Activated CD4-positive, alpha-beta T cell treated with anti-CD3 and anti-CD28 coated beads, Interleukin-2, amount 50 U/mL, for 48 hours (primary cell): ENCODE measurements around the gene CAMKV.
A peak's percentile ranks its signal among the peaks of the same experiment; 100 is the strongest.
"Not testable (repeated sequence)": the region's sequence is repeated elsewhere in the genome, so short reads cannot be mapped to it uniquely, and the experiment has no call there.

Experiments
- DNase-seq, 2 experiments: peaks; one replicate each; pipeline ENCODE4 v3.0.0-alpha.2; 2020

Gene CAMKV

DNA sequence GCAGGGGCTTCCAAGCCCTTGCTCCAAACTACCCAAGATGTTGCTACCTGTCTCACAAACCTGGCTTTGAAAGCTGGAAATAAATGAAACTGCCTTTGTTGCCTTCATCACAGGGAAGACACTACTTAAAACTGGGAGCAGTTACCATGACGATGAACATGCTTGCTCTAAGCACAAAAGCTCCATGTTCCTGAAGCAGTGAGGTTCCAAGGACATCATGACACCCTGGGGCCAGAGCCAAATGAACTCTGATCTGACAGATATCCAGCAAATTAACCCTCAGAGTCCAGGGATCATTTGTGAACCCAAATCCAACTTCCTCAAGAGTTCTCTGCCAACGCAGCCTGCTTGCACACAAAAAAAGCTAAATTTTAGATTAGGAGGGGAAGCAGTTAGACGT, 24.0 kb downstream of the CAMKV start:
- DNase-seq = no peak

DNA sequence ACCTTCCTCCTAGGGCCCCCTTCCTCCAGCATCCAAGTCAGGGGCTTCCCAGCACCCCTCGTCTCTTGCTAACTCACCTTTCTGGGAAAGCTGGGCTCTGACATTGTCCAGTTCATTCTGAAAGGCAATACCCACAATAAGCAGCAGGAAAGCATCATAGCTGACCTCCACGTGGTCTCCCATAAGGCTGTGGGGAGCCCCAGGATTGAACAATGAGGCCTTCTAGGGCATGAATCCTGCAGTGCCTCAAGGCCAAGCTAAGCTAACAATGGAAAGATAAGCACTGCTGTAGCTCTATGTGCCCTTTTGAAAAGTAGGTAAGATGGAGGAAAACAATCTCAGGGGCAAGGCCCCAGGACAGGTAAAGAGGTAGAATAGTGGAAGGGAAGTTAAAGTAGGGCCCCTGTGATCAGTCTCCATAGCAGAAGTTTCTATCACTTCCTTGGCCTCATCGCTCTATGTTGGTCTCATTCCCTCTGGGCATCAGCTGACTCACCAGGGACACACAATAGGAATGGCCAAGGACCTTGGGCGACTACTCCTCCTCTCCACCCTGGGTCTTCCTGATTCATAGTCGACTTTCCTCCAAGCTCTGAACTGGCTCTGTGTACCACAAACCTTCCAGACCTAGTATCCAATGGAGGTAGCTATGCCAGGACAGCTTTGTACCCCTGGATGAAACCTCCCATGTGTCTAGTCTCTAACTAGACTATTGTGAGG, 25.1 kb downstream of the CAMKV start:
- no peak for DNase-seq

DNA sequence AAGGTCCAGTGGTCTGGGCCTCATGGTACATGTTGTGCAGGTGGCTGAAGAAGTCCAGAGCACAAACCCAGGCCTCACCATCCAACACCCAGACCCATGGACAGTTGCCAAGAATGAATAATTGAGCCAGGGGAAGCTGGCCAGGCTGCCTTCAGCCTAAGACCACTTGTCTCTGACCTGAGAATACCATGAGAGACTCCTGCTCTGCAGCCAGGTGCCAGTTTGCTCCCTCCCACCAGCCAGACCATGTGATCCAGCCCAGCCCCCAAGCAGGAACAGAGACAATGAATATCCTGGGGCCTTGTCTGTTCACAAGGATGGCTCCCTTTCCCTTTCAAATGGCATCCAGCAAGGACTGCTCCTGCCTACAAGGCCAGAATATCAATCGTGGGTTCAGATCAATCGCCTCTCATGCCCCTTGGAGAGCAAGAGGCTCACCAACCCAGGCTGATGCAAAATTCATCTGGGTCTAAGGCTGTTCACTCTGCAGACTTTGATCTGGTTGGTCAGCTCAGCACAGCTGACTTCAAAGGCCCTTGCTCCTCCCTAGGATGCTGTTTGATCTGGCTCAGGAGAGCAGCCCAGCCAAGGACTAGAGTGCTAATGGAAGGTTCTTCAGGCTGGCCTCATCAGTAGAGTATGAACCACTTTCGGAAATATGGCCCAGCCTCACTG, 26.7 kb downstream of the CAMKV start:
- DNase-seq = no peak

GRCh38 chr3:49841806-49842205, 27.9 kb downstream of the CAMKV start:
- no peak for DNase-seq

DNA sequence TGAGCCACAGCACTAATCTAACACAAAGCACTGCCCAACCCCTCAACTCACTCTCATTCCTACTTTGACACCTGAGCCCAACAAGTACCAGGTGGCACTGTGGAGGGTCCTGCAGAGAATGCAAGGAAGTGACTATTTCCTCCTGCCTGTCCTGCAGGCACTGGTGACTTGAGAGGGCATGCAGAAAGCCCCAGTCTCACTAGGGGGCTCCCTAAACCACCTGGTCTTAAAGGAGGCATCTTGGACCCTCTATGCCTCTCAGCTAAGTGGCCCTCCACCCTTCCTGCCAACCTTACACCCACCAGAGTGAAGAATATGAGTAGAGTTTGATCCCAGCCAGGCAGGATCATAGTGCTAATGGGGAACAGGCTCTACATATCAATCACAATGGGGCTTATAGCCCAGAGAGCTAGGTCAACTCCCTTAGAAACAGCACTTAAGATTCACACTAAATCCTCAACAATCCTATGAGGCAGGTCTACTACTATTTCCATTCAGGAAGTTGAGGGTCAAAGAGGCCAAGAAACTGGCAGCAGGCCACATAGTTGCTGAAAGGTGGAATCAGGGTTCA, 28.5 kb downstream of the CAMKV start:
- DNase-seq = peak in 1 of 2 experiments; percentile 9

GRCh38 chr3:49840388-49840787, 29.3 kb downstream of the CAMKV start:
- DNase-seq = no peak

DNA sequence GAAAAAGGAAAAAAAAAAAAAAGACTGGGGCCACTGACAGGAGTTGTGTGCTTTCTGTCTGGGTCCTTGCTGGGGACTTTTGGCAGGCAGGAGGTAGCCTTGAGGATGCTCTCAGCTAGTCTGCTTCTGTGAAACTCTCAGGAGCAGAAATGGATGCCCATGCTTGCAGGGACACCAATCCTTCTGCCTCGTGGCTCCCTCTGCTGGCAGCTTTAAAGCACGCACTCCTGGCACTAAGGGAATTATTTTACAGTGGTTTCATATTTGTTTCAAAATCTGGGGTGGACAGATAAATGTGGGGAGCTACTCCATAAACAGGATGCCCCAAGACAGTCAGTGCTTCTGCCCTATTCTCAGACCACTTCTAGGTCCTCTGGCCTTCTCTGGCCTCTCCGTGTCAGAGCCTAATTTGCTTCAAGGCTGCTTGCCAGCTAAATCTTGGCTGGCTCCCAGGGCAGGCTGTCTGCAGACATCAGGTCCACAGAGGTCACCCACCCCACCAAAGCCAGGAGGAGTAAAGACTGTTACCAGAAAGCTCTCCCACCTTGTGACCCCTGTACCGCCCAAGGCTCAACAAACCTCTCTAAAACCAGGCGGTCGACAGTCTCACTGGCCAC, 30.4 kb downstream of the CAMKV start:
- DNase-seq = peak; percentile 83 to 84

- no peak for DNase-seq
These were observed 38.4 kb downstream of the CAMKV start for GRCh38 chr3:49831341-49831740.

- DNase-seq = no peak
These were observed 43.7 kb downstream of the CAMKV start for GRCh38 chr3:49826016-49826415.

- DNase-seq = not testable (repeated sequence)
These were observed 46.6 kb downstream of the CAMKV start for GRCh38 chr3:49823131-49823530.

DNA sequence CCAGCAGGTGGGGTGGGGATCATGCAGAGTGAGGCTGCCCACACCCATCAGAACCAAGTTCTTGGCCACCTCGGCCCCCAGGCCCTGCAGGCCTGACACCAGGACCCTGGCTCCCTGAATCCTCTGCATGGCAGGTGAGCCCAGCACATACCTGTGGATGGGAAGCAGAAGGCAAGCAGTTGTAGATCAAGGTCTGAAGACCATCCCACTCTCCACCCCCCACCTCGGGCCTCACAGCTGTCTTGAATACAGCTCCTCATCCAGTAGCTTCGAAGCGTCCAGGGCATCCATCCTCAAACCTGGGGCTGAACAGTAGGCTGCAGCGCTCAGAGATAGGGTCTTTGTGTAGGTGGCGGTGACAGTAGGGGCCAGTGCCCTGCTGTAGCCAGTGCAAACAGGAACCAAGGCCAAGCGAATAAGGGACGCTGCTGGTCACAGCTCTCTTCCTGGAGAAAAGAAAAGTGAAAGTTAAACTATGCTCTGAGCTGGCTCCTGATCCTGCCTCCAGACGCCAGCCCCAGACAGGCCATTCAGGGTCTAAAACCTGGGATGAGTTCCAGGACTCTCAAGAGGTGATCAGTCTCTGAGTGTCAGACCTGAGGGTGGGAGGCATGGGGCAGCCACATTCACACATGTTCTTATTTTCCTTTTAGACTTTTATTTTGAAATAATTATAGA, 56.1 kb downstream of the CAMKV start, which contains the start of gene UBA7:
Gene UBA7 (minus strand): TSS at position 457 of the 678 bp plus-strand sequence. CDS start 166 bp downstream, at position 291.
- peak; percentile 37 to 52 for DNase-seq

- DNase-seq = no peak
These were observed 56.7 kb downstream of the CAMKV start for GRCh38 chr3:49812916-49813496.
